ENCODE measurements around the gene LTA4H.

Gene LTA4H

GRCh38 chr12:96034621-96035282 lies 635 bp downstream of the LTA4H start:
- no peak for DNase-seq (ENCODE audit: low read depth)

GRCh38 chr12:96033549-96034389 lies 1.6 kb downstream of the LTA4H start:
- no peak for DNase-seq (ENCODE audit: low read depth)

- DNase-seq (ENCODE audit: low read depth): no peak
These were observed 5.6 kb downstream of the LTA4H start for GRCh38 chr12:96029826-96030225.

GRCh38 chr12:96028538-96028937 lies 6.8 kb downstream of the LTA4H start:
- no peak for DNase-seq (ENCODE audit: low read depth)

GRCh38 chr12:96026331-96026730 lies 9.1 kb downstream of the LTA4H start:
- DNase-seq (ENCODE audit: low read depth): no peak

- no peak for DNase-seq (ENCODE audit: low read depth)
These were observed 9.9 kb downstream of the LTA4H start for GRCh38 chr12:96025518-96025917.

- DNase-seq (ENCODE audit: low read depth): no peak
These were observed 14.9 kb downstream of the LTA4H start for GRCh38 chr12:96020314-96021003.

GRCh38 chr12:96015672-96016071 lies 19.7 kb downstream of the LTA4H start:
- no peak for DNase-seq (ENCODE audit: low read depth)

GRCh38 chr12:96014943-96015599 lies 20.3 kb downstream of the LTA4H start:
- DNase-seq (ENCODE audit: low read depth): no peak

GRCh38 chr12:96007729-96008128 lies 27.7 kb downstream of the LTA4H start:
- DNase-seq (ENCODE audit: low read depth): no peak

- no peak for DNase-seq (ENCODE audit: low read depth)
These were observed 28.7 kb downstream of the LTA4H start for GRCh38 chr12:96006727-96007126.

GRCh38 chr12:96000858-96001257 lies 34.5 kb downstream of the LTA4H start:
- no peak for DNase-seq (ENCODE audit: low read depth)

- DNase-seq (ENCODE audit: low read depth): no peak
These were observed 35.9 kb downstream of the LTA4H start for GRCh38 chr12:95999484-95999883.

- peak; percentile 14 for DNase-seq (ENCODE audit: low read depth)
These were observed 36.6 kb downstream of the LTA4H start for GRCh38 chr12:95998611-95999286.

GRCh38 chr12:95997911-95998510 lies 37.4 kb downstream of the LTA4H start:
- DNase-seq (ENCODE audit: low read depth): no peak

GRCh38 chr12:95997276-95997675 lies 38.1 kb downstream of the LTA4H start:
- no peak for DNase-seq (ENCODE audit: low read depth)

- DNase-seq (ENCODE audit: low read depth): no peak
These were observed 39.2 kb downstream of the LTA4H start, which contains the start of gene HAL for GRCh38 chr12:95996034-95996658. Gene HAL, minus strand, starts transcription at chr12:95996344. Its CDS starts 434 bp downstream, at chr12:95995910.

- DNase-seq (ENCODE audit: low read depth): no peak
These were observed 40.0 kb downstream of the LTA4H start for GRCh38 chr12:95995238-95996031.

- no peak for DNase-seq (ENCODE audit: low read depth)
These were observed 40.9 kb downstream of the LTA4H start for GRCh38 chr12:95994476-95994875.

- no peak for DNase-seq (ENCODE audit: low read depth)
These were observed 41.5 kb downstream of the LTA4H start for GRCh38 chr12:95993907-95994306.
